Stomach smooth muscle (tissue), 2 donors: ENCODE results near the gene DENND1B.

Experiments used
- H3K27ac ChIP-seq: one replicate; pipeline ENCODE4 v1.7.0; 2013; ENCODE audit warnings: mild to moderate bottlenecking, low read length, inconsistent platforms
- H3K27me3 ChIP-seq, 2 donors: one replicate each; pipeline ENCODE4 v1.7.0; 2013; ENCODE audit warnings: low read length in 2 of 2; ENCODE audit not compliant: insufficient read depth in 2 of 2, control insufficient read depth in 1 of 2
- H3K36me3 ChIP-seq, 2 donors: one replicate each; pipeline ENCODE4 v1.7.0; 2013; ENCODE audit warnings: low read length in 2 of 2; ENCODE audit not compliant: control insufficient read depth in 2 of 2, insufficient read depth in 2 of 2
- H3K4me1 ChIP-seq: one replicate; pipeline ENCODE4 v1.7.0; 2013; ENCODE audit warnings: low read length; ENCODE audit not compliant: control insufficient read depth, insufficient read depth
- H3K4me3 ChIP-seq, 2 donors: one replicate each; pipeline ENCODE4 v1.7.0; 2013; ENCODE audit warnings: low read length in 2 of 2
- H3K9ac ChIP-seq, 2 donors: one replicate each; pipeline ENCODE4 v1.7.0; 2013; ENCODE audit warnings: low read length in 2 of 2, mild to moderate bottlenecking in 1 of 2
- H3K9me3 ChIP-seq, 2 donors: one replicate each; pipeline ENCODE4 v1.7.0; 2013; ENCODE audit warnings: low read length in 2 of 2; ENCODE audit not compliant: control insufficient read depth in 2 of 2
- donor health status: healthy.
- donor health status: Pancreatic carcinoma.

The DENND1B gene

DNA sequence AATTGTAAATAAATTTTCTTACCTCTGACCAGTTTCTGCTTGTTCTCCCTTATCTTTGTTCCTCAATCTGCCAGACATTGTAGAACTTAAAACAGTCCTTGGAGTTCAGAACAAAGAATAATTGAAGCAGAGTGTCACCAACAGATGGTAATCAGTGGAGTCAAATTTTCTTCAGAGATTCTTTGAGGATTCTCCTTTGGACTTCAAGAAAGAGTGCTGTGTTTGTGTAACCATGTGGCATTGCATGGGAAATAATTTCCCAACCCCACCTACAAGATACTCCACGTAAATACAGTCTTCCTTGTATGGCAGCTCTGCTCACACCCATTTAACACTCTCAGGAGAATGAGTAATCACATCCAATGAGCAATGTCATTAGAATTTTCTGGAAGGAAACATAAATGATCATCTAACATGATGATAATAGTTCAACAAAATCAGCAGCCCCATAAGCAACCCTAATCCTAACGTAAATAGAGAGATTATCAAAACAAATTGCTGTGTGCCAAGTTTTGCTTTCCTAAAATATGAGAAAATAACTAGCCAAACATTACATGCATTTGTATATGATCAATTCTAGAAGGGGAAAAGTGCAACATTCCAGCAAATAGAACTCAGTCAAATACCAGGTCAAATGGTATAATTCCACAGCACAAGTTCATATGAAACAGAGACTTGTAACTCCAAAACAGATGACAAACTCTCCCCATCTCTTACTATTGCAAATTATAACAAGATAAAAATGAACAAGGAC lies 6.9 kb upstream of the DENND1B start:
- H3K9ac ChIP-seq: no peak overlapping the region

GRCh38 chr1:197779921-197780320 lies 4.6 kb upstream of the DENND1B start:
- Histone ChIP-seq H3K27me3 (no peaks in the 10 kb centered on the region), H3K9me3 (no peaks in the 10 kb centered on the region), H3K27ac (no peak overlapping the region), H3K4me3 (no peak overlapping the region), H3K9ac (no peak overlapping the region), H3K4me1 (no peaks in the 10 kb centered on the region), H3K36me3 (no peaks in the 10 kb centered on the region)

More for the DNA sequence above, 6.9 kb upstream of the DENND1B start:
- Histone ChIP-seq H3K4me3 (no peak overlapping the region), H3K4me1 (no peaks in the 10 kb centered on the region), H3K36me3 (no peaks in the 10 kb centered on the region), H3K9me3 (no peaks in the 10 kb centered on the region), H3K27me3 (no peaks in the 10 kb centered on the region), H3K27ac (no peak overlapping the region)

DNA sequence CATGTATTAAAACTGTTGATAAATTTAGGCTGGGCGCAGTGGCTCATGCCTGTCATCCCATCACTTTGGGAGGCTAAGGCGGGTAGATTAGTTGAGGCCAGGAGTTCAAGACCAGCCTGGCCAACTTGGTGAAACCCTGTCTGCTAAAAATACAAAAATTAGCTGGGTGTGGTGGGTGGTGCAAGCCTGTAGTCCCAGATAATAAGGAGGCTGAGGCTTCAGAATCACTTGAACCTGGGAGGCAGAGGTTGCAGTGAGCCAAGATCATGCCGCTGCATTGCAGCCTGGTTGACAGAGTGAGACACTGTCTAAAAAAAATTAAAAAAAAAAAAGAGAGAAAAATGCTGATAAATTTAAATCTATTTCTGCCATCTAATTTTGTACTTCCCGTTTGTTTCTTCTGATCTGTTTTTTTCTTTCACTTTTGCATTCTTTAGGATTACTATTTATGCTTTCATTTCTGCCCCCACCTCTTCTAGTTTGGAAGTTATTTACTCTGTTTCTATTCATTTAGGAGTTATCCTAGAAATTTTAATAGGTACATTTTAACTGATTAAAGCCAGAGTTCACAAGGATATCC lies 3.2 kb upstream of the DENND1B start:
- Histone ChIP-seq H3K27ac (no peak overlapping the region), H3K4me3 (no peak overlapping the region), H3K27me3 (no peaks in the 10 kb centered on the region), H3K36me3 (no peaks in the 10 kb centered on the region), H3K9ac (no peak overlapping the region), H3K9me3 (no peaks in the 10 kb centered on the region), H3K4me1 (no peaks in the 10 kb centered on the region)

DNA sequence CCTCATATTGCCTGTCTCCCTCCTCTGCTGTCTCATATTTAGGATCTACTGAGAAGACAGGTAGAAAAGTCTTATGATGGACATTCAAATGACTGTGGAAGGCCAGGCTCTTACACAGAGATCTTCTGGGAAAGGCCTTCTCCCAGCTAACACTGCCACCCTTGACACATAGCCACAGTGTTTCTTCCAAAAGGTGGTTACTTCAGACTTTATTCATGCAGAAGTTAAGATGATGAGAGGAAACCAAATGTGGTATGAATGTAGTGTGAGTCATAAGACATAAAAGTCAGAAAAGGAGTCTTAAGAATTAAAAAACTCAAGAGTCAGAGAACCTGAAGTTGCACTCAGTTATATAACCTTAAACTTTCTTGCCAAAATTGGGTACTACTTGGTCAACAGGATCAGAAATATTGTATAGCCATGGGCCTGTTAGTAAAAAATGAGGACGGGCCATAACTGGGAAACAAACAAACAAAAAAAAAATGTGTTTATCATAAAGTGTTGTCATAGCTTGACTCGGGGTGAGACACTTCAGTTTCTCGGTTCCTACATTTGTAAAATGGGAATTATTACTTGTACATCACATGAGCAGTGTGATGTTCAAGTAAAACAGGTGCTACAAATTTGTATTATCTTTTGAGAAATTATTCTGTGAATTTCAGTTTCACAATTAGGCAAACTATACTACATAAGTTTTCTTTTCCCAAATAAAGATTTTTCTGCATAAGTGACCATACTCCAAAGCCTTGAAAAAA lies 1.2 kb upstream of the DENND1B start:
- Histone ChIP-seq H3K9me3 (no peaks in the 10 kb centered on the region), H3K27ac (peak overlapping the region; percentile 38), H3K9ac (no peak overlapping the region), H3K4me1 (no peaks in the 10 kb centered on the region), H3K27me3 (no peaks in the 10 kb centered on the region), H3K4me3 (no peak overlapping the region), H3K36me3 (no peaks in the 10 kb centered on the region)

DNA sequence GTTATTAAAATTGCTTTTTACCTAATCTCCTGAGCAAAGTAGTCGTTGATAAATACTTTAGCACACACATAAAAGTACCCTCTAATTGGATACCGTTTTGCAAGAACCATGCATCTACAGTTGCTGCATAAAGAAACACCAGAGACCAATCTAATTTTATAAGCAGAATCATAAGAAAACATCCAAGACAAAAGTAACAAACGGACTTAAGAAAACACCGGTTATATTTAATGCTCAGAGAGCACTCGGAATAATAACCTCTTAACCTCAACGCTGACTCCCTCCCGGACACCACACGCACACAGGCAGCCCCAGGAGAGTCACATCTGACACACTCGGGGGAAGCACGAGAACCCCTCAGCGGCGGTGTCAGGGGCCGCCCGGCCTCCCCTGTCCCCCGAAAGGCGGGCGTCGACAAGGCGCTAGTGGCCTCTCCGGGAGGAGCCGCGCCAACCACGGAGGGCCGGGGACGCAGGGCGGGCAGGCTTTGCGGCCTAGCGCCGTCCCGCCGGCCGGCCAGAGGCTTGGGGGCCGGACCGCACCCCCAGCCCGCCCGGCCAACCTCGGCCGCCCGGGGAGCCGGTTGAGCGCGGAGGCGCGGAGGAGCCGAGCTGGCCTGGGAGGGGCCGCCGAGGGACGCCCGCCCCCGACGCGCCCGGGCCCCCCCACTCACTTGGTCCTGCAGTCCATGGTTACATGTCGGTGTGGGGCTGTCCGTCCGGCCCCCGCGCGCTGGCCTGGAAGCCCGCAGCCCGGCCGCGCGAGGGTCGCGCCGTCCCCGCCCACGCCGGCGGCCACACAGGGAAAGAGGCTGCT lies 606 bp downstream of the DENND1B start:
- Histone ChIP-seq H3K36me3 (no peaks in the 10 kb centered on the region), H3K4me1 (no peaks in the 10 kb centered on the region), H3K9me3 (no peaks in the 10 kb centered on the region), H3K27me3 (no peaks in the 10 kb centered on the region), H3K9ac (peak overlapping the region; percentile 86 to 88), H3K4me3 (peak overlapping the region; percentile 79 to 84), H3K27ac (peak overlapping the region; percentile 38)

DNA sequence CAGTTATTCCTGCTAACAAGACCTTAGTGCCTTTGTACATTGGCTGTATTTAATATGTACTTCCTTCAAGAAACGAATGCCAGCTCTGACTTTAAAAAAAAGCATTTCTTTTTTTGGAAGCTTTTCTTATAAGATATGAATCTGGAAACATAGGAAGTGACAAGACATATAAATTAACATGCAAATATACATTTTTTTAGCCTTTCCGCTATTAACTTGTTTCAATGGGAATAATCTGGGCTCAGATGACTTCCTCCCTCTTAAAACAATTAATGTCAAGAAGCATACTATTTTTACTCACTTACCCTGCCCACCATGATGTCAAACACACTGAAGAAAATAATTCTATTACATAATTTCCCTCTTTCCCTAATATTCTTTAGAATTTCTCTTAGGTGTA lies 1.4 kb downstream of the DENND1B start:
- H3K9me3 ChIP-seq: no peaks in the 10 kb centered on the region
- peak overlapping the region; percentile 79 to 84 for H3K4me3 ChIP-seq
- H3K27me3 ChIP-seq: no peaks in the 10 kb centered on the region
- H3K9ac ChIP-seq: peak overlapping the region in 1 of 2 donors; percentile 86
- no peak overlapping the region for H3K27ac ChIP-seq
- no peaks in the 10 kb centered on the region for H3K4me1 ChIP-seq
- no peaks in the 10 kb centered on the region for H3K36me3 ChIP-seq

DNA sequence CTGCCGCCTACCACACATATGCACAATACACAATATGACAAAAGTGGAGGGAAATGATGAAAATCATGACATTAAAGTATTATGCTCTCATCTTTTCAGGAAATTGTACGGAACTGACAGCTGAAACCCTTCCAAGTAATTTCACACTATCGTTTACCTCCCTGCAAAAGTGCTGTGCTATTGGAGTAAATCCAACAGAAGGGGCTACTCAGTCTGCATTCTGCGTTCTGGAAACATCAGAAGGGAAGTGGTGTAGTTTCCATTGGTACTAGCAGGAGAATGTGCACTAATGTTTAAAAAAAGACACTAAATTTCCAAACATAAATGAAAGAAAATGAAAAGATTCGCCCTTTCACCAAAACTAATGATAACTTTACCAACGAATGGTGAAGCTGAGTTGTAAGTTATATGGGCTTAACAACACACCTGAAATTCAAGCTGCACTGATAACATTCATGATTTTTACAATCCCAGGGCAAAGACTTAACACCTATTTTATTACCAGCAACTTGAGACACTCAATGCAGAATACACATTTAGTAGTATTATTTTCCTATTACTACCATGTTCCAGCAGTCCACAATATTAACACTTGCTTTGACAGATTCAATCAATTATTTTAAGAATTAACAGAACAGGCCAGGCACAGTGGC lies 3.2 kb downstream of the DENND1B start:
- Histone ChIP-seq H3K4me1 (no peaks in the 10 kb centered on the region), H3K36me3 (no peaks in the 10 kb centered on the region), H3K9ac (no peak overlapping the region), H3K27ac (no peak overlapping the region), H3K9me3 (no peaks in the 10 kb centered on the region), H3K4me3 (no peak overlapping the region), H3K27me3 (no peaks in the 10 kb centered on the region)

DNA sequence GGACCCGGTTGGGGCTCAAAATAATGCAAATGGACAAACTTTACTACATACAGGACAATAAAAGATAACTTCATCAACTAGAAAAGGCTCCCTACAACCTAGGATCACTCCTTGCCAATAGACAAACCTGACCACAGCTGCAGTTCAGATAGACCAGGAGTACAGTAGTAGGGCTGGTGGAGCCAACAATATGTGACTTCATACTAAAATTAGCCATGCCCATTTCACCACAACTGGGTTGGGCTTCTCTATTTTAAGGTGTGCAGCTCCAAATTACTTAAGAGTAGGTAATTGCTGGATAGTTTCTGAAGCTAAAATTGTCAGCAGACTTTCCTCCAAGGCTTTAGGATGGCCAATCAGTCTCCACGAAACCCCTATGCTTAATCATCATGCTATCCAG lies 3.9 kb downstream of the DENND1B start:
- Histone ChIP-seq H3K27me3 (no peaks in the 10 kb centered on the region), H3K4me3 (no peak overlapping the region), H3K4me1 (no peaks in the 10 kb centered on the region), H3K36me3 (no peaks in the 10 kb centered on the region), H3K9me3 (no peaks in the 10 kb centered on the region), H3K9ac (no peak overlapping the region), H3K27ac (no peak overlapping the region)

GRCh38 chr1:197770243-197770642 lies 5.0 kb downstream of the DENND1B start:
- no peaks in the 10 kb centered on the region for H3K4me1 ChIP-seq
- H3K9ac ChIP-seq: no peak overlapping the region
- no peak overlapping the region for H3K27ac ChIP-seq
- no peaks in the 10 kb centered on the region for H3K36me3 ChIP-seq
- H3K27me3 ChIP-seq: no peaks in the 10 kb centered on the region
- H3K9me3 ChIP-seq: no peaks in the 10 kb centered on the region
- H3K4me3 ChIP-seq: no peak overlapping the region

- H3K4me3 ChIP-seq: no peak overlapping the region
- H3K9ac ChIP-seq: no peak overlapping the region
- no peaks in the 10 kb centered on the region for H3K36me3 ChIP-seq
- H3K9me3 ChIP-seq: no peaks in the 10 kb centered on the region
- H3K27me3 ChIP-seq: no peaks in the 10 kb centered on the region
- no peak overlapping the region for H3K27ac ChIP-seq
- H3K4me1 ChIP-seq: no peaks in the 10 kb centered on the region
These were observed 6.0 kb downstream of the DENND1B start for GRCh38 chr1:197769287-197769686.
